Islet precursor cell (in vitro differentiated cells): ENCODE measurements around the gene RPL3.

Experiments
- DNase-seq: peaks from one replicate; pipeline ENCODE4 v3.0.0-alpha.2; 2018

Gene RPL3

GRCh38 chr22:39317084-39317774, 2.2 kb downstream of the RPL3 start:
- no peak for DNase-seq

DNA sequence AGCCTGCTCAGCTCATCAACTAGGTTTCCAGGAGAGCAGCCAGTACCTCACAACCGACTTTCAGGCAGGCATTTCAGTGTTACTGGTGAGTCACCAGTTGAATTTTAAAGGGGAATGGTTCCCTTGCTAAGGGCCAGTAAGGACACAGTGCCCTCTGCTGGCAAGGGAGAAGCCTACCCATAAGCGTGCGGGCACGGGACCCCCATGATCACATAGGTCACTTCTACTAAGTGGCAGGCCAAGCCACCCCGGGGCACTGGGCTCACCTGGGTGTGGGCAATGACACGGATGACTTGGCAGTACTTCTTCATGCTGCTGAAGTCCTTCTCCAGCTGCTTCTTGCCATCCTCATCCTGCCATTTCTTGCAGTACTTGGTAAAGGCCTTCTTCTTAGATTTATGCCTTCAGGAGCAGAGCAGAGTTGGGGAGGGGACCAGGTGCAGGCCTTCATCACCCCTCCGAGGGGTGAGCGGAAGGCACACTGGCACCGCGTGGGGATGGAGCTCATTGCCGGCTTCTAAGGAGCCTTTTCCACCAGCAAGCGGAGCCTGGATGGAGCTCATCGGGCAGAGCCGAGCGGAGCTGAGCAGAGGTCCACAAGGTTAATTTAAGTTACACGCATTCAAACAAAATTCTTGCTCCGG, 2.9 kb downstream of the RPL3 start:
- peak; percentile 92 for DNase-seq

DNA sequence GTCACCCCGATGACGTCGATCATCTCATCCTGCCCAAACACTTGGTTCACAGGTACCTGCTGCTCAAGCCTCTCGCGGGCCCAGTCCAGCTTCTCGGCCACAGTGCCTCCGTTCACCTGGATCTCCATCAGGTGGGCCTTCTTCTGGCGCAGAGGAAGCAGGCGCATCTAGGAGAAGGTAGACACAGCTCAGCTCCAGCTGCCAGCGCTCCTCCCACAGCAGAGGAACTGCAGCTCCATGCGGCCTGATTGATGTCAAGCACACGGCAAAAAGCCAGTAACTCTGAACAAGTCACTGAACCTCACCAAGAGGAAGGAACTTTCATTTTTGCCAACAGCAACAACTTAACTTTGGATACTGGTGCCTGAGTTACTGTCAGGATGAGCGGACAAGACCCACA, 4.0 kb downstream of the RPL3 start:
- no peak for DNase-seq

DNA sequence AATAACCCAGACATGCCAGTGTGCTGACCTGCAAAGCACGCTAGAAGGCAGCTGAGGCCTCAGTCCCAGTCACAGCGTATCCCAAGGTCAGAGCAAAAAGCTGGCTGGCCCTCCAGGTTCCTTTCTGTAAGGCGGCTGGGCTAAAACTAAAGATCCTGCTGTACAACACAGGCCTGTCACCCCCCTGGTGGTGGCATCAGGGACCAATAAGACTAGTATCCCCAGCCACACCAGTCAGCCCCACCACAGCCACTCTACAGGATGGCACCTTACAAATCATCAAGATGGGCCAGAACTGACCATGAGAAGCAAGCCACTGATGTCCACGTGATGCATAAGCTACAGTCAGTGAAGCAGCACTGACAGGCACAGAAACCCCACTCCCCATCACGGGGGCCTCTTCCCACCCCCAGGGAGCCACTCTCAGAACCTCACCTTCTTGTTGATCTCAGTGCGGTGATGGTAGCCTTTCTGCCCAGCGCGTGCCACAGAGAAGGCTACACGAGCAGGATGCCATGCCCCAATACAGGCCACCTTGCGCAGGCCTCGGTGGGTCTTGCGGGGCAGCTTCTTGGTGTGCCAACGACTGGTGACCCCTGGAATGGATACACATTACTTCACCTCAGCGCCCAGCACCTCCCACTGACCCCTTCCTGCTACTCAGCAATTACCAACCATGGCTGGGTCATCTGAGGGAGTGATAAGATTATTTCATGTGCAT, 5.0 kb downstream of the RPL3 start:
- DNase-seq = peak; percentile 58

DNA sequence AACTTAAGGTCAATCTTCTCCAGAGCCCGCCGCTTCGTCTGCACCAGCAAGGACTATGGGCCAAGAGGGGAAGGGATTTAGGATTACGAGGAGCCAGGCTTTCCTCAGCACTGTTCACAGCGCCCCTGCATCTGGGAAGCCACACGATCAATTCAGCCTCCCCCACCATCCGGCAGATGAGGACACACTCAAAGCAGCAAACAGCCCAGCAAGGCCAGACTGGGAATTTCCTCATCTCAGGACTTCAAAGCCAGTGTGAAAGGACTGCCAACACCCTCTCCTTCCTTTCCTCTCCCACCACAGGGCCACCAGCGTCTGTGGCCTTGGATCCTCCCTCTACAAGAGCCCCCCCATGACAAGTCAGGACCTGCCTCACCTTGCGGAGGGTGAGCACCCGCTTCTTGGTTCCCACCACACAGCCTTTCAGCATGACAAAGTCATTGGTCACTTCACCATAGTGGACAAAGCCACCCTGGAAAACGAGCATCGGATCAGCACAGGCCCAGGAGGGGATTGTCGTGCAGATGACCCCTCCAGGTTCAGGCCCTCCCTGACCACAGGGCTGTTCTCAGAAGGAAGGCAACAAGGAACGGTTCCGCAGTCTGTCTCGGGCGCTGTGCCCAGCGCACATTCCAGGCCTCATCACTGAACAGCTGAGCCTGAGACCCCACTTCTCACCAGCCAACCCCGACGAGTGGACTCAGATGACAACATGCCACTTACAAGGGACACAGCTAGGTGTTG, 6.0 kb downstream of the RPL3 start:
- peak; percentile 51 for DNase-seq

- DNase-seq = no peak
These were observed 7.0 kb downstream of the RPL3 start for GRCh38 chr22:39312410-39312809.

- DNase-seq = peak; percentile 71
These were observed 7.6 kb downstream of the RPL3 start for GRCh38 chr22:39311592-39312400.

DNA sequence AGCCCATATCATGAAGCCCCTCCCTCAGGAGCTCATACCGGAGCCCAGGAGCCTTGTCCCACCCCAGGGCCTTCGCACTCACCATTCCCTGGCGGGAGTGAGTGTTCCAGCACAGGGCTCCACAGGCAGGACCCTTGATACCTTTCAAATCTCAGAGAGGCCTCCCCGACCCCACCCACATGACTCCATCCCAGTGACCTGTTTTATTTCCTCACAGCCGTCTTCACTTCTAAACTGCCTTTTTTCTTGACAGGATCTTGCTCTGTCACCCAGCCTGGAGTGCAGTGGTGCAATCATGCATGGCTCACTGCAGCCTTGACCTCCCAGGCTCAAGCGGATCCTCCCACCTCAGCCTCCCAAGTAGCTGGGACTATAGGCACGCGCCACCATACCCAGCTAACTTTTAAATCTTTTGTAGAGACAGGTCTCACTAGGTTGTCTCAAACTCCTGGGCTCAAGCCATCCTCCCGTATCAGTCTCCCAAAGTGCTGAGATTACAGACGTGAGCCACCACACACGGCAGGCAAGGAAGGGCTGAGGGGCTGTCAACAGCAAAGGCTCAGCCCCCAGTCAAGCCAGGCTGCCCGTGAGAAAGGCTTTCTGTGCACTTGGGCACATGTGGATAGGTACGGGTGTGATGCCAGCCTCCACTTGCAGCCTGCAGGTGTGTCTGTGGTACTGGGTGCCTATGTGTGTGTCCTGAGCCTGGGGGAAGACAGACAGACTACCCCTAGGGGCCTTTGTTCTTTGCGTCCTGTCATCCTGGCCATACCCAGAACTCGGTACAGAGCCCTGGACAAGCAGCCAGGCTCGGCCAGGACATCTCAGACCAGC, 9.3 kb downstream of the RPL3 start:
- DNase-seq = peak; percentile 68

DNA sequence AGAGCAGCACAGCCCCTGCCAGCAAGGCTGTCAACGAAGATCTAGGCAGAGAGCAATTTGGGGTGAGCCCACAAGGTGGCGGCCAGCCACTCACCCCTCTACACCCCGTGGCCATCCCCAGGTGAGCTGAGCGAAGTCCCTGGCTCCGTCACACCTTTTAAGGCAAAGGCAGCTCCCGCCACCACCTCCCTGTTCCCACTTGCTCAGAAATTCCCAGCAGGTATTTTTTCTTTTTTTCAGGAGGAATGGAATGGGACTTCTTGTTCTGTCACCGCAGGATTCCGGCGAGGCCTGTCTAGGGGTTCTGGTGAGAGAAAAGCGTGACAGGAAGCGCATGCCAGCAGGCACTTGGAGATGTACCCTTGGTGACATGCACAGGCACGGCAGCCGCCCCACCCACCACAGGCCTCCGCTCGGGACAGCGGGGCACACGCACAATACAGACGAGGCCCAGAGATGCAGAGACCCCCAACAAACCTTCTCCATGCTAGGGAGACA, 10.0 kb downstream of the RPL3 start:
- peak; percentile 81 for DNase-seq

DNA sequence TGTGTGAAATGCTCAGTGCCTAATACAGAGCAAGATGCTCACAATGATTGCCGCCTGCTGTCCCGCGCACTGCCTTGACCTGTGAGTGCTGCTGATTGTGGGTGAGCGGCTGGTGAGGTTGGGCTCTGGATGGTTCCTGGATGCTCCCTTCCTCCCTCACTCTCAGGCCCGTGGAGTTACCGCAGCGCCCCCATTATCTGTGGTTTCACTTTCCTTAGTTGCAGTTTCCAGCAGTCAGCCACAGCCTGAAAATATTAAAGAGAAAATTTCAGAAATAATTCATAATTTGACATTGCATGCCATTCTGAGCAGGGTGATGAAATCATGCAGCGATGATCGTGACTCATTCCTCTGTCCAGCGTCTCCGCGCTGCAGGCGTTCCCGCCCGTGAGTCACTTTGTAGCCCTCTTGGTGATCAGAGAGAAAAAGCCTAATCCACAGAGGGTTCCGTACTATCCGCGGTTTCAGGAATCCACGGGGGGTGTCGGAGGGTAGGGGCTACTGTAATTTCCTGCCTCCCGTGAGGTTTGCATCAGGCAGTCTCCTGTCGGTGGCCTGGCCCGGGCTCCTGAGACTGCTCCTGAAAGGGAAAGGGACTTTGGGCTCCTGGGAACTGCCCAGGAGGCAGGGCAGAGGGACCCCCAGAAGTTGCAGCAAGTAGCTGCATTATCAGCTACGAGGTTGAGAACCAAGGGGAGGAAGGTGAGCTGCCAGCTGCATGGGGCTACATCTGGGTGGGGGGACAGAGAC, 10.6 kb downstream of the RPL3 start:
- DNase-seq = peak; percentile 88

- DNase-seq = peak; percentile 69
These were observed 12.7 kb downstream of the RPL3 start for GRCh38 chr22:39306456-39307361.

- no peak for DNase-seq
These were observed 15.3 kb downstream of the RPL3 start for GRCh38 chr22:39303892-39304671.

DNA sequence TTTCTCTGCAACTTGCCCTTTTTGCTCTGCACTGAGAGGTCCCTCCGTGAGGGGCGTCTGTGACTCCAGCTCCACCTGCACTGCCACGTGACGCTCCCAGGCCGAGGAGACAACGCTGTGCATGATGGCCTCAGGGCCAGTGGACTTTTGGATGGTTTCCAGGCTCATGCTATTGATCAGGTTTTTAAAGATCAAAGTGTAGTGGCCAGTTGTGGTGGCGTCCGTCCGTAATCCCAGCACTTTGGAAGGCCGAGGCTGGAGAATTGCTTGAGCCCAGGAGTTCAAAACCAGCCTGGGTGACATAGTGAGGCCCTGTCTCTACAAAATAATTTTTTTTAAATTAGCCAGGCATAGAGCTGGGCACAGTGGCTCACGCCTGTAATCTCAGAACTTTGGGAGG, 16.1 kb downstream of the RPL3 start:
- DNase-seq = peak; percentile 70

DNA sequence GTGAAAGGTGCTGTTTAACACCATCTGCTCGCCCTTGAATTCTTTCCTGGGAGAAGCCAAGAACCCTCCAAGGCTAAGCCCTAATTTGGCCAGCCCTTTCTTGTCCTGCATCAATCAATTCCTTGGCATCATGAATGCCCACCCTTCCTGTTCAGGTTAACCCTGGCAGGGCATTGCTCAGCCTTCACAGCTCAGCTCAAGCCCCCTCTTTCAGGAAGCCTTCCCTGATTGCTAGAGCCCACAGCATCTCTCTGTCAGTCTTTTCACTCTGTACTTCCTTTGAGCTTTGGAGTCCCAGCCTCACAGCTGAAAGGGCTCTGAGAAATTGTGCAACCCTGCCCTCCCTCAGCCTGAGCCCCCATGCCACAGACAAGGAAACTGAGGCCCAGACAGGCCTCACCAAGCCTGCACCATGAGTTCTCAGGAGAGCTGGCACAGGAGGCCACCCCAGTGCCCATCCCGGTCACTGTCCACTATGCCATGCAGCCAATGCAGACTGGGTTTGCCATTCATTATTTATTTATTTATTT, 16.9 kb downstream of the RPL3 start:
- DNase-seq = no peak

- DNase-seq = no peak
These were observed 17.5 kb downstream of the RPL3 start for GRCh38 chr22:39301926-39302325.

GRCh38 chr22:39301108-39301507, 18.3 kb downstream of the RPL3 start:
- no peak for DNase-seq

- DNase-seq = peak; percentile 93
These were observed 19.1 kb downstream of the RPL3 start for GRCh38 chr22:39300186-39300830.

GRCh38 chr22:39299829-39300178, 19.6 kb downstream of the RPL3 start:
- DNase-seq = peak; percentile 82
